Activated T-helper 1 cell treated with anti-CD3 and anti-CD28 coated beads, Interleukin-2, amount 50 U/mL, for 16 hours (primary cell): ENCODE measurements around the gene SCML2.
"Not testable (repeated sequence)": the region's sequence is repeated elsewhere in the genome, so short reads cannot be mapped to it uniquely, and the experiment has no call there.

Experiments
- DNase-seq, 2 donors: peaks; one replicate each; pipeline ENCODE4 v3.0.0-alpha.2; 2020; ENCODE audit warnings: low read depth in 1 of 2, low spot score in 1 of 2

SCML2 gene

GRCh38 chrX:18354369-18355223 lies at the start of gene SCML2:
Gene SCML2, minus strand, starts transcription at chrX:18354688. Its CDS starts 20,617 bp downstream, at chrX:18334071.
- DNase-seq = peak in 1 of 2 donors; percentile 11

GRCh38 chrX:18401848-18402213 lies 47.3 kb upstream of the SCML2 start:
- DNase-seq = no peak

- DNase-seq = no peak
These were observed 40.0 kb upstream of the SCML2 start for GRCh38 chrX:18394477-18394876.

GRCh38 chrX:18390941-18391538 lies 36.6 kb upstream of the SCML2 start:
- peak; percentile 44 for DNase-seq

- DNase-seq = no peak
These were observed 35.5 kb upstream of the SCML2 start for GRCh38 chrX:18389966-18390365.

GRCh38 chrX:18377796-18378195 lies 23.3 kb upstream of the SCML2 start:
- DNase-seq = no peak

GRCh38 chrX:18375131-18375805 lies 20.8 kb upstream of the SCML2 start:
- DNase-seq = not testable (repeated sequence)

GRCh38 chrX:18369096-18369495 lies 14.6 kb upstream of the SCML2 start:
- not testable (repeated sequence) for DNase-seq

GRCh38 chrX:18368402-18368801 lies 13.9 kb upstream of the SCML2 start:
- no peak for DNase-seq

- no peak for DNase-seq
These were observed 6.4 kb upstream of the SCML2 start for GRCh38 chrX:18360867-18361266.

- DNase-seq = peak in 1 of 2 donors; percentile 4
These were observed 538 bp downstream of the SCML2 start for GRCh38 chrX:18353931-18354368.

- no peak for DNase-seq
These were observed 2.7 kb downstream of the SCML2 start for GRCh38 chrX:18351784-18352183.

- DNase-seq = no peak
These were observed 6.4 kb downstream of the SCML2 start for GRCh38 chrX:18348047-18348446.

- DNase-seq = no peak
These were observed 45.1 kb downstream of the SCML2 start for GRCh38 chrX:18309401-18309800.

- no peak for DNase-seq
These were observed 57.2 kb downstream of the SCML2 start for GRCh38 chrX:18297251-18297650.

- DNase-seq = no peak
These were observed 59.6 kb downstream of the SCML2 start for GRCh38 chrX:18294893-18295292.

- no peak for DNase-seq
These were observed 63.4 kb downstream of the SCML2 start for GRCh38 chrX:18291006-18291545.

GRCh38 chrX:18290200-18290599 lies 64.3 kb downstream of the SCML2 start:
- DNase-seq = no peak

GRCh38 chrX:18288716-18289115 lies 65.8 kb downstream of the SCML2 start:
- DNase-seq = no peak

- no peak for DNase-seq
These were observed 68.1 kb downstream of the SCML2 start for GRCh38 chrX:18286322-18286831.

- DNase-seq = no peak
These were observed 76.0 kb downstream of the SCML2 start for GRCh38 chrX:18278449-18278848.
